ENCODE measurements around the gene NHLRC2.

- TF ChIP-seq POLR2A (IDR thresholded peaks at IDR 0.05; ENCODE audit: borderline replicate concordance, extremely low read depth, insufficient read depth, insufficient read length) = no peak
- TF ChIP-seq CTCF (IDR thresholded peaks at IDR 0.05 in 2 of 3, conservative IDR thresholded peaks at IDR 0.05 in 1 of 3; ENCODE audit: borderline replicate concordance in 1 of 3, insufficient read depth in 1 of 3, low read depth in 2 of 3, low read length in 2 of 3) = no peak
- TF ChIP-seq, protein P1, sequence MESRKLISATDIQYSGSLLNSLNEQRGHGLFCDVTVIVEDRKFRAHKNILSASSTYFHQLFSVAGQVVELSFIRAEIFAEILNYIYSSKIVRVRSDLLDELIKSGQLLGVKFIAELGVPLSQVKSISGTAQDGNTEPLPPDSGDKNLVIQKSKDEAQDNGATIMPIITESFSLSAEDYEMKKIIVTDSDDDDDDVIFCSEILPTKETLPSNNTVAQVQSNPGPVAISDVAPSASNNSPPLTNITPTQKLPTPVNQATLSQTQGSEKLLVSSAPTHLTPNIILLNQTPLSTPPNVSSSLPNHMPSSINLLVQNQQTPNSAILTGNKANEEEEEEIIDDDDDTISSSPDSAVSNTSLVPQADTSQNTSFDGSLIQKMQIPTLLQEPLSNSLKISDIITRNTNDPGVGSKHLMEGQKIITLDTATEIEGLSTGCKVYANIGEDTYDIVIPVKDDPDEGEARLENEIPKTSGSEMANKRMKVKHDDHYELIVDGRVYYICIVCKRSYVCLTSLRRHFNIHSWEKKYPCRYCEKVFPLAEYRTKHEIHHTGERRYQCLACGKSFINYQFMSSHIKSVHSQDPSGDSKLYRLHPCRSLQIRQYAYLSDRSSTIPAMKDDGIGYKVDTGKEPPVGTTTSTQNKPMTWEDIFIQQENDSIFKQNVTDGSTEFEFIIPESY (IDR thresholded peaks at IDR 0.05; ENCODE audit: extremely low read depth, insufficient replicate concordance, low read length) = no peak
- TF ChIP-seq, protein P2, sequence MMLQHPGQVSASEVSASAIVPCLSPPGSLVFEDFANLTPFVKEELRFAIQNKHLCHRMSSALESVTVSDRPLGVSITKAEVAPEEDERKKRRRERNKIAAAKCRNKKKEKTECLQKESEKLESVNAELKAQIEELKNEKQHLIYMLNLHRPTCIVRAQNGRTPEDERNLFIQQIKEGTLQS (IDR thresholded peaks at IDR 0.05) = no peak
- TF ChIP-seq SP1 (IDR thresholded peaks at IDR 0.05; ENCODE audit: low read depth) = no peak
- TF ChIP-seq JUND (IDR thresholded peaks at IDR 0.05) = no peak
- no peak for TF ChIP-seq EZH2 (IDR thresholded peaks at IDR 0.05)
- TF ChIP-seq CEBPB (IDR thresholded peaks at IDR 0.05; ENCODE audit: low read depth) = no peak
Measured at GRCh38 chr10:113891476-113891875, 37.0 kb downstream of the NHLRC2 start.

All from HCT116 (cell line).